Hepatocyte (in vitro differentiated cells): ENCODE measurements around the gene SSR2.

Experiments used
- EZH2 ChIP-seq: fragments of 200-600 bp; sonication (generic); IDR thresholded peaks from 2 replicates; pipeline ENCODE4 v1.6.1; 2016; ENCODE audit warnings: antibody characterized with exemption, mild to moderate bottlenecking, borderline replicate concordance
- EZH2phosphoT487 ChIP-seq: fragments of 200-600 bp; sonication (generic); IDR thresholded peaks from one replicate; pipeline ENCODE4 v1.6.1; 2018; ENCODE audit warnings: antibody characterized with exemption, mild to moderate bottlenecking, low read depth, moderate library complexity; ENCODE audit not compliant: unreplicated experiment, severe bottlenecking
- TF ChIP-seq, protein P1 (sequence below): fragments of 200-600 bp; sonication (generic); IDR thresholded peaks from 2 replicates; pipeline ENCODE4 v1.5.1; 2016; ENCODE audit warnings: antibody characterized with exemption, mild to moderate bottlenecking; ENCODE audit not compliant: poor library complexity

DNA sequence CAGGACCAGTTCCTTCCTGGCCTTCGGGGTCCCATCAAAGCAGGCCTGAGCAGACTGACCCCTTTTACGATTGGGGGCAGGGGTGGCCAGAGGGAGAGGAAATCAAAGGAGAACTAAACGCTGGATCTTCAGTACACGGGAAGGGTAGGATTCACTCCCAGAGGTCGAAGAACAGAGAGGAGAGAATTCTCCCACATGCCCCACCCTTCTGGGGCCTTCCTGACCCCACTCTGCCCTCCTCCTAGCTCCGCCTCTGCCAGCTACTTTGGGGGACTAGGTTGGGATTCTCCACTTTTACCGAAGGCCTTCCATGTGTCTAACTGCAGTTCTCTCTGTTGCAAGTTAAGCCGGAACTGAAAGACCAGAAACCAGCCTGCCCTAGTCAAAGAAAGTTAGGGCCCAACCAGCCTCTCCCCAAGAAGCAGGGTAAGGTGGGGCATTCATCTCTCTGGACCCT lies 41.8 kb downstream of the SSR2 start:
- TF ChIP-seq EZH2, result no peak
- no peak for TF ChIP-seq EZH2phosphoT487
- TF ChIP-seq, protein P1, sequence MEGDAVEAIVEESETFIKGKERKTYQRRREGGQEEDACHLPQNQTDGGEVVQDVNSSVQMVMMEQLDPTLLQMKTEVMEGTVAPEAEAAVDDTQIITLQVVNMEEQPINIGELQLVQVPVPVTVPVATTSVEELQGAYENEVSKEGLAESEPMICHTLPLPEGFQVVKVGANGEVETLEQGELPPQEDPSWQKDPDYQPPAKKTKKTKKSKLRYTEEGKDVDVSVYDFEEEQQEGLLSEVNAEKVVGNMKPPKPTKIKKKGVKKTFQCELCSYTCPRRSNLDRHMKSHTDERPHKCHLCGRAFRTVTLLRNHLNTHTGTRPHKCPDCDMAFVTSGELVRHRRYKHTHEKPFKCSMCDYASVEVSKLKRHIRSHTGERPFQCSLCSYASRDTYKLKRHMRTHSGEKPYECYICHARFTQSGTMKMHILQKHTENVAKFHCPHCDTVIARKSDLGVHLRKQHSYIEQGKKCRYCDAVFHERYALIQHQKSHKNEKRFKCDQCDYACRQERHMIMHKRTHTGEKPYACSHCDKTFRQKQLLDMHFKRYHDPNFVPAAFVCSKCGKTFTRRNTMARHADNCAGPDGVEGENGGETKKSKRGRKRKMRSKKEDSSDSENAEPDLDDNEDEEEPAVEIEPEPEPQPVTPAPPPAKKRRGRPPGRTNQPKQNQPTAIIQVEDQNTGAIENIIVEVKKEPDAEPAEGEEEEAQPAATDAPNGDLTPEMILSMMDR, result no peak
